Tibial artery (tissue), 4 donors: ENCODE results near the gene CD226.

Experiments
- DNase-seq, 2 donors: peaks; one replicate each; pipeline ENCODE4 v3.0.0-alpha.2; 2019
- H3K27ac ChIP-seq, 2 donors: fragments of 200-600 bp; sonication (generic) in 1 of 2; 1 replicate in 1 of 2; 2 replicates in 1 of 2; pipeline ENCODE4 v1.5.1; 2018 to 2019; ENCODE audit warnings: mild to moderate bottlenecking in 1 of 2
- H3K27me3 ChIP-seq, 2 donors: fragments of 200-600 bp; sonication (generic) in 1 of 2; one replicate each; pipeline versions ENCODE4 v1.5.1 to v1.6.0; 2016 to 2019
- H3K36me3 ChIP-seq, 3 donors: fragments of 200-600 bp; sonication (generic) in 2 of 3; one replicate each; pipeline ENCODE4 v1.5.1; 2016 to 2019; ENCODE audit warnings: mild to moderate bottlenecking in 2 of 3
- H3K4me1 ChIP-seq, 4 donors: fragments of 200-600 bp; sonication (generic) in 2 of 4; 1 replicate in 3 of 4; 2 replicates in 1 of 4; pipeline ENCODE4 v1.5.1; 2016 to 2019
- H3K4me3 ChIP-seq, 2 donors: fragments of 200-600 bp; sonication (generic) in 1 of 2; 1 replicate in 1 of 2; 2 replicates in 1 of 2; pipeline ENCODE4 v1.5.1; 2018 to 2019; ENCODE audit warnings: mild to moderate bottlenecking in 2 of 2
- H3K9me3 ChIP-seq, 3 donors: fragments of 200-600 bp; sonication (generic) in 1 of 3; one replicate each; pipeline ENCODE4 v1.5.1; 2016 to 2019
- intact Hi-C: fragments of 100-400 bp; cut with DNase I; formaldehyde crosslinking; loops from one replicate; pipeline ENCODE4 v1.15.0; 2023; ENCODE audit warnings: low total_unique reads
- TF ChIP-seq, protein P1 (sequence below), 2 experiments: fragments of 200-600 bp in 1 of 2; fragments of 450-650 bp in 1 of 2; IDR thresholded peaks; one replicate each; pipeline ENCODE4 v1.5.1; 2017 to 2019; ENCODE audit warnings: antibody characterized with exemption in 2 of 2, mild to moderate bottlenecking in 1 of 2, moderate library complexity in 1 of 2

The CD226 gene

DNA sequence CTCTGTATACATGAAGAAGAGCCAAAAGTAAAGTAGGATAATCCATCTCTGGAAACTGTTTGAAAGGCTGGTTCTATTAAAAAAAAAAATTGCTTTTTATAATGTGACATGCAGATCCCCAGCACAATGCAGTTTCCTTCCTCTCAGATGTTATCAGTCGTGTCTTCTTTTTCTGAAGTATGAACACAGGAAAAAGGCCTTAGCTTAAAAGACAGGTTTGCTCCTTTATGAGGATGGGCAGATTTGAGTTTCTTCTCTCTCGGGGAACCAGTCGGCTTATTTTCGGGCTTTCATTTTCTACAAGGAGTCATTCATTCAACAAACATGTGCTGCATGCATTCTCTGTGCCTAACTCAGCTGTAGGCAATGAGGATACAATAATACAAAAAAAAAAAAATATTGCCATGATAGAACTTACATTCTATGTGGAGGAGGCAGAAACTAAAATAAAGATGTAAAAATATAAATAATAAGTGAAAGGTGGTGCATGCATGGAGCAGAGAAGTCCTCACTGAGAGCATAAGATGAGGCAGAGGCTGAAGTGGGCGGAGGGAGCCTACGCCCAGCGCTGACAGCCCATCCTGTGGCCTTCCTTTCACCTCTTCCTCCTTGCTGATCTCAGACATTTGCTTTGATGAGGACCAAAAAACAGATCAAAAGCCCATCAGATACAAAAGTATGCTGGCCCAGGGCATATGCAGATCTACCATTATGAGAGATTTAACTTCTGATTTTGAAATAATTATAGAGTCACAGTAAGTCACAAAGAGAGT, at the start of gene CD226:
TSS of gene CD226 (minus strand) at position 513 of the 773 bp plus-strand sequence. CDS start at position 46, 467 bp downstream.
- H3K9me3 ChIP-seq, result no peaks in the 10 kb centered on the region
- H3K4me1 ChIP-seq, result peaks cover 0 to 14% (median 0%) of the 10 kb centered on the region in 4 donors
- no peak within 1 kb of the TSS for H3K27ac ChIP-seq
- no peaks in the 10 kb centered on the region for H3K36me3 ChIP-seq
- no peak within 1 kb of the TSS for H3K4me3 ChIP-seq
- TF ChIP-seq, protein P1, sequence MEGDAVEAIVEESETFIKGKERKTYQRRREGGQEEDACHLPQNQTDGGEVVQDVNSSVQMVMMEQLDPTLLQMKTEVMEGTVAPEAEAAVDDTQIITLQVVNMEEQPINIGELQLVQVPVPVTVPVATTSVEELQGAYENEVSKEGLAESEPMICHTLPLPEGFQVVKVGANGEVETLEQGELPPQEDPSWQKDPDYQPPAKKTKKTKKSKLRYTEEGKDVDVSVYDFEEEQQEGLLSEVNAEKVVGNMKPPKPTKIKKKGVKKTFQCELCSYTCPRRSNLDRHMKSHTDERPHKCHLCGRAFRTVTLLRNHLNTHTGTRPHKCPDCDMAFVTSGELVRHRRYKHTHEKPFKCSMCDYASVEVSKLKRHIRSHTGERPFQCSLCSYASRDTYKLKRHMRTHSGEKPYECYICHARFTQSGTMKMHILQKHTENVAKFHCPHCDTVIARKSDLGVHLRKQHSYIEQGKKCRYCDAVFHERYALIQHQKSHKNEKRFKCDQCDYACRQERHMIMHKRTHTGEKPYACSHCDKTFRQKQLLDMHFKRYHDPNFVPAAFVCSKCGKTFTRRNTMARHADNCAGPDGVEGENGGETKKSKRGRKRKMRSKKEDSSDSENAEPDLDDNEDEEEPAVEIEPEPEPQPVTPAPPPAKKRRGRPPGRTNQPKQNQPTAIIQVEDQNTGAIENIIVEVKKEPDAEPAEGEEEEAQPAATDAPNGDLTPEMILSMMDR (IDR thresholded peaks at IDR 0.05), result no peak
- intact Hi-C loops, result no loop called here
- no peaks in the 10 kb centered on the region for H3K27me3 ChIP-seq
- no peak for DNase-seq

DNA sequence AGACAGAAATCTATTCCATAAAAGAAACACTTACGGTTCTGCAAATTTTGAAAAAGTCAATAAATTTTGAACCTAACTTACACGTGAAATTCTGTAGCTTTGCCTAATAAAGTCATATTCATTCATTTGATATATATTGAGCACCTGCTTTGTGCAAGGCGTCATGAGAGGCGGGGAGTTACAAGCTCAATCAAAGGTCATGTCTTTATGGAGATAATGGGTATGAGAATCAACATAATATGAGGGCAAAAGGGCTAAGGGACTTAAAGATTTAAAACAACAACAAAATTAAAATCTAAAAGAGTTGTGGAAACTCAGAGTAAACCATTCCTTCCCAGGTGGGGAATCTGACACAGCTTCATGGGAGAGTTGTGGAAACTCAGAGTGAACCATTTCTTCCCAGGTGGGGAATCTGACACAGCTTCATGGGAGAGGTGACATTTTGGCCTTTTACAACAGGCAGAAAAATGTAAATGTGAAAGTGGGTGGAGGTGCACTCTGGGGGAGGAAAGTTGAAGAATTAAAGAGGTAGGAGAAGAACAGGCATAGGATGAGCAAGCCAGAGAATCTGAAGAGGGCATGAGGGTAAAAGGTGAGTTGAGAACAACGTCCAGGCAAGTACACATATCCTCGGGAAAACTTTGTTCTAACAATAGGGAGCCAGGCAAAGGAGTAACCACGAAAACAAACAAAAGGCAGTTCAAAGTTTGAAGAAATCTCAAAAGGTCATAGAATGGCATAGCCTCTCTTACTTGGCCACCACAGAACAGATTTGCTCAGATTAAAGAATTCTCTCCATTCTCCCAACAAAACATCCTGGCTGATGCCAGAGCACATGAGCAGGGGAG, 49.5 kb upstream of the CD226 start:
- Histone ChIP-seq H3K27me3 (no peaks in the 10 kb centered on the region), H3K9me3 (no peaks in the 10 kb centered on the region), H3K36me3 (peaks cover 5 to 13% (median 9%) of the 10 kb centered on the region in 3 donors), H3K4me3 (no peak overlapping the region), H3K27ac (no peak overlapping the region), H3K4me1 (peaks cover 0 to 29% (median 10%) of the 10 kb centered on the region in 4 donors)
- intact Hi-C loops, result no loop called here
- DNase-seq, result no peak
- TF ChIP-seq, protein P1 (IDR thresholded peaks at IDR 0.05), result no peak

DNA sequence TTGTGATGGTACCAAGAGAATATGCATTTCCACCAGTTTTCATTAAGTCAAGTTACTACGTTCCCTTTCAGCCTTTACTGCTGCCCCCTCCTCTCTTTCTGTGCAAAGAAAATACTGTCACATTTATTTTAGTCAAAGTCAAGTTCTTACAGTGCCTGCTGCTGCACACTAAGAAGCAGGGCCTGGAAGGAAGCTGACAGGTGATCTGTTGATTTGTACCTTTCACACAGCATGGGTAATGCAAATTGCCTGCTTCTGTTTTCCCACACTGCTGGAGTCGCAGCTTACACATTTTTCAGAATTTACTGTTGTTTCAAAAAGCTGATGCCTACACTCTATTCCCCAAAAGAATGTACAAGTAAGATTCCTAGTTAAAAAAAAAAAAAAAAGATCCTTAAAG, 48.7 kb upstream of the CD226 start:
- Histone ChIP-seq H3K36me3 (peaks cover 2 to 6% (median 5%) of the 10 kb centered on the region in 3 donors), H3K4me3 (no peak overlapping the region), H3K4me1 (peaks cover 0 to 29% (median 10%) of the 10 kb centered on the region in 4 donors), H3K9me3 (no peaks in the 10 kb centered on the region), H3K27me3 (no peaks in the 10 kb centered on the region), H3K27ac (no peak overlapping the region)
- intact Hi-C loops, result no loop called here
- DNase-seq, result no peak
- TF ChIP-seq, protein P1 (IDR thresholded peaks at IDR 0.05), result no peak

GRCh38 chr18:69995774-69996173, 48.1 kb upstream of the CD226 start:
- H3K27ac ChIP-seq, result no peak overlapping the region
- H3K36me3 ChIP-seq, result peaks cover 0 to 5% (median 5%) of the 10 kb centered on the region in 3 donors
- no peaks in the 10 kb centered on the region for H3K27me3 ChIP-seq
- intact Hi-C loops, result no loop called here
- no peaks in the 10 kb centered on the region for H3K9me3 ChIP-seq
- H3K4me1 ChIP-seq, result peaks cover 0 to 29% (median 10%) of the 10 kb centered on the region in 4 donors
- no peak overlapping the region for H3K4me3 ChIP-seq
- TF ChIP-seq, protein P1 (IDR thresholded peaks at IDR 0.05), result no peak
- no peak for DNase-seq

DNA sequence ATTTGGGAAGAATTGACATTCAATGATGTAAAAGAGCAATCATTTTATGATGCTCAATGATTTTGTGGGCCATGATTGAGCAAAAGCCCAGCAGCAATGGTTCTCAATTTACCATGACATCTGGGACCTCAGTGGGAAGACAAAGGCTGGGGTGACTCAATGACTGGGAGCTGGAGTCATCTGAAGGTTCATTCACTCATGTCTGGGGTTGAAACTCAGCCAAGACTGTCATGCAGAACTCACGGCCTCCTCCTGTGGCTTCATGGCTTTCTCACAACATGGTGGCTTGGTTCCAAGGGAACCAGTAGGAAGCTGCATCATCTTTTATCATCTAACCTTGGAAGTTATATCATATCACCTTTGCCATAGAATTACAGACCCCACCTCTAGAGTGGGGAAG, 45.1 kb upstream of the CD226 start:
- H3K9me3 ChIP-seq, result peaks cover 0 to 8% (median 0%) of the 10 kb centered on the region in 3 donors
- H3K36me3 ChIP-seq, result peaks cover 4 to 16% (median 5%) of the 10 kb centered on the region in 3 donors
- no peak overlapping the region for H3K4me3 ChIP-seq
- TF ChIP-seq, protein P1 (IDR thresholded peaks at IDR 0.05), result no peak
- no peak for DNase-seq
- intact Hi-C loops, result no loop called here
- H3K27me3 ChIP-seq, result no peaks in the 10 kb centered on the region
- no peak overlapping the region for H3K27ac ChIP-seq
- H3K4me1 ChIP-seq, result peaks cover 0 to 17% (median 4%) of the 10 kb centered on the region in 4 donors
